IPS-11a (cell line): Measurements from ENCODE around the gene HLCS.

Source experiments
- H3K4me3 ChIP-seq: one replicate; pipeline ENCODE4 v1.5.1; 2013; ENCODE audit warnings: low read depth, low read length, control low read depth

The HLCS gene

GRCh38 chr21:36887963-36888362 lies 78.5 kb downstream of the HLCS start:
- H3K4me3 ChIP-seq = no peak overlapping the region

GRCh38 chr21:36883532-36884486 lies 82.7 kb downstream of the HLCS start:
- no peak overlapping the region for H3K4me3 ChIP-seq

- H3K4me3 ChIP-seq = no peak overlapping the region
Measured at GRCh38 chr21:36882776-36883175, 83.7 kb downstream of the HLCS start.

GRCh38 chr21:36881228-36881627 lies 85.2 kb downstream of the HLCS start:
- H3K4me3 ChIP-seq = no peak overlapping the region

- H3K4me3 ChIP-seq = no peak overlapping the region
Measured at GRCh38 chr21:36879827-36880226, 86.6 kb downstream of the HLCS start.

GRCh38 chr21:36877741-36878140 lies 88.7 kb downstream of the HLCS start:
- no peak overlapping the region for H3K4me3 ChIP-seq

- no peak overlapping the region for H3K4me3 ChIP-seq
Measured at GRCh38 chr21:36874665-36875064, 91.8 kb downstream of the HLCS start.

GRCh38 chr21:36873513-36873912 lies 93.0 kb downstream of the HLCS start:
- H3K4me3 ChIP-seq = no peak overlapping the region

GRCh38 chr21:36867291-36867905 lies 99.1 kb downstream of the HLCS start:
- no peak overlapping the region for H3K4me3 ChIP-seq

GRCh38 chr21:36866419-36866818 lies 100.0 kb downstream of the HLCS start:
- H3K4me3 ChIP-seq = no peak overlapping the region

- no peak overlapping the region for H3K4me3 ChIP-seq
Measured at GRCh38 chr21:36864974-36865373, 101.5 kb downstream of the HLCS start.

GRCh38 chr21:36863260-36863659 lies 103.2 kb downstream of the HLCS start:
- H3K4me3 ChIP-seq = no peak overlapping the region

GRCh38 chr21:36861595-36862323 lies 104.7 kb downstream of the HLCS start:
- no peak overlapping the region for H3K4me3 ChIP-seq

GRCh38 chr21:36860736-36861594 lies 105.5 kb downstream of the HLCS start:
- no peak overlapping the region for H3K4me3 ChIP-seq

- no peak overlapping the region for H3K4me3 ChIP-seq
Measured at GRCh38 chr21:36859744-36860501, 106.5 kb downstream of the HLCS start.

GRCh38 chr21:36858320-36858957 lies 108.0 kb downstream of the HLCS start:
- H3K4me3 ChIP-seq = no peak overlapping the region

- no peak overlapping the region for H3K4me3 ChIP-seq
Measured at GRCh38 chr21:36856643-36857042, 109.8 kb downstream of the HLCS start.

GRCh38 chr21:36854391-36854790 lies 112.1 kb downstream of the HLCS start:
- no peak overlapping the region for H3K4me3 ChIP-seq

GRCh38 chr21:36852864-36853263 lies 113.6 kb downstream of the HLCS start:
- H3K4me3 ChIP-seq = no peak overlapping the region
